HL-60/S4 treated with retinoic acid at 250 ng/mL for 4 days and 3 days (cell line): ENCODE results near the gene H2BK1.

ENCODE experiments used
- in situ Hi-C: fragments of 300-500 bp; cut with MboI; formaldehyde crosslinking; loops from 2 replicates; pipeline ENCODE4 v1.7.0; 2022; ENCODE audit warnings: low sequenced_read_pairs

H2BK1 gene

GRCh38 chr7:151210087-151210854 is at the start of gene H2BK1:
Gene H2BK1 (minus strand): TSS chr7:151210488. CDS start chr7:151210318, 170 bp downstream.
- in situ Hi-C loops: no loop called here

DNA sequence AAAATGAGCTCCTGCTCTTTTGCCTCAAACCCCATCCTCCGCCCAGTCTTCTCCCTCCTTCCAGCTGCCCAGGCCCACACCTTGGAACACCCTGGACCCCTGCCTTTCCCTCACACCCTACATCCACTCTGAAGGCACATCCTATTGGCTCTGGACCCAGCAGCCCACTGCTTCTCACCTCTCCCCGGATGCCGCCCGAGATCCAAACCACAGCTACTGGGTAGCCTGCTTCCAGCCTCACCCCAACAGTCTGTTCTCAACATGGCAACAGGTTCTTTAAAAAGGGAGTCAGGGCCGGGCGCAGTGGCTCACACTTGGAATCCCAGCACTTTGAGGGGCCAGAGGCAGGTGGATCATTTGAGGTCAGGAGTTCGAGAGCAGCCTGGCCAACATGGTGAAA is 47.7 kb upstream of the H2BK1 start:
- in situ Hi-C loops: no loop called here

DNA sequence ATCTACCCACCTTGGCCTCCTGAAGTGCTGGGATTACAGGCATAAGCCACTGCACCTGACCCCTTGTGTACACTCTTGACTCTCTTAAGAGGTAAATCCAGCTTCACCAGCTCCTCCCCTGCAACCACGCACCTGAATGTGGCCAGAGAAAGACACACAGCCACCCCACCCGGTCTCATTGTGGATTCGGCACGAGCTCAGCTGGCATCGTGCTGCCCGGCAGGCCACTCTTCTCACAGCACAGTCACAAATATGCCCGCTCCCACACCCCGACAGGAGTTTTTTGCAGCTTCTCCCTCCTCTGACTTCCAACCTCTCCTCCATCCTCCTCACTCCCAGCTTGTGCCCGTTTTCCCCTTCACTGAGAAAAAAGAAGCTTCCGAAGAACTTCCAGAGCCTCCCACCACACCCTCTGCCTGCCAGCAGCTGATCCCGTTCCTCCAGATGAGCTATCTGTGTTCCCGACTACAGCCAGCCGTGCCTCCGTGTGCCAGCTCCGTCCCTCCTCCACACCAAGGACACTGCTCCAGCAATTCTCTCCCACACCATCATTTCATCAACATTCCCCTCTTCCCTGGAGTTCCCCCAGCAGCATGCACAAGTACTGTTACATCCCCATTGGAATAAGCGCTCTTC is 46.2 kb upstream of the H2BK1 start:
- in situ Hi-C loops: no loop called here

DNA sequence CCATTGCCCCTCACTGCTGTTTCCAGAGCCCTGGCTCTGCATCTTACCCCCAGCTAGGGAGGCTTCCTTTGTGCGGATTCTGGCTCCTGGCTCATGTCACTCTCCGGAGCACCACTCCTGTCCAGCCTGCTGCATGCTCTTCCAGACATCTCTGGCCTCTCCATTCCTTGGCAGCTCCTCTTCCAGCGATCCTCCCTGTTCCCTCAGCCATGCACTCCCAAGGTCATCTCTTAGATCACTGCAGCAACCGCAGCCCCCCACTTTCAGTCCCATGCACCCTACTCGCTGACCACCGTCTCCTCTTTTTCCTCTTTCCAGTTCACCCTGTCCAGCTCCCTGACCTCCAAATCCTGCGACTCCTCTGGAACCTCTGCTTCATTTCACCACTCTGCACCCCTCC is 45.1 kb upstream of the H2BK1 start:
- in situ Hi-C loops: no loop called here

- in situ Hi-C loops: no loop called here
These were observed 44.6 kb upstream of the H2BK1 start for GRCh38 chr7:151254851-151255250.

GRCh38 chr7:151254316-151254715 is 44.0 kb upstream of the H2BK1 start:
- in situ Hi-C loops: no loop called here

GRCh38 chr7:151252961-151253711 is 42.8 kb upstream of the H2BK1 start:
- in situ Hi-C loops: no loop called here

DNA sequence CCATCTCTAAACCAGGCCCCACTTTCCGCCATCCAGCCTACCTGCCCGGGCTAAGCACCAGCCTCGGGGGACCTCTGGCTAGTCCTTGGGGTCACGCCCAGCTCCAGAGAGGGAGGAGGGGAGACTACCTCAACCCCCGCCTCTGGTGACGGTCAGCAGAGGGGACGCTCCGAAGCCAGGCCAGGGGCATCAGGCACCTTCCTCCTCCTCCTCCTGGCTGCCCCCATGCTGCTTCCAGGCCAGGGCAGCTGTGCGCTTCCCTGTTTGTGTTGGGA is 42.2 kb upstream of the H2BK1 start:
- in situ Hi-C loops: no loop called here

DNA sequence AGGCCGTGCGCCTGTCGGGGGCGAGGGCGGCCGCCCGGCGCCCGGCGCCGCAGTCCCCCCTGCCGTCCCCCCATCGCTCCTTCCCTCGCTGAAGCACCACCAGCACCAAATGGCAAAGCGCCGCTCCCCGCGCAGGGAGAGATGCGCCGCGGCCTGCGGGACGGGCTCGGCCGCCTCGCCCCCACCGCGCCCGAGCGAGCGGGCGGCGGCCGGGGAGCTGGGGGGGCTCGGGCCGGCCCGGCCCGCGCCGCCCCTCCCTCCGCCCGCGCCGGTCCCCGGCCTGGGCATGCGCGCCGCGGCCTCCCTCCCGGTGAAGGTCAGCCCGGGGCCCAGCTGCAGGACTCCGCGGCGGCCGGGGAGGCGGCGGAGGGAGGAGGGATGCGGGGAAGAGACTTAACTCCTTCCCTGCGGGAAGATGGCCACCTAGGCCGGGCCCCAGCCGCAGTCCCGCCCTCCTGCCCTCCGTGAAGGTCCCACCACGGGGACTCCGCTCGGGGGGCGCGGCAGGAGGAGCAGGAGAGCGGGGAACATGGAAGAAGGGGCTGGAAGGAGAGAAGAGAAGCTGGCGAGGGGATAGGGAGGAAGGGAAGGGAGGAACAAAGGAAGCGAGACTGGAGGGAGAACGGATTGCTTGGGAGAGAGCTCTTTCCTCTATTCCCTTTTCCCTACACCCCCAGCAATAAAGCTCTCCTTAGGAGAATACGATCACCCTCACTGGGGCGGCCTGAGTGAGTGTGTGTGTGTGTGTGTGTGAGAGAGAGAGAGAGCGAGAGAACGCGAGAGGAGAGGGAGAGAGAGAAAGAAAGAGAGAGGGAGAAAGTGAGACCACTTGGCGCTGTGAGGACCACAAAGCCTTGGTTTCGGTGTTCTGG is 41.6 kb upstream of the H2BK1 start:
- in situ Hi-C loops: no loop called here

- in situ Hi-C loops: no loop called here
These were observed 41.0 kb upstream of the H2BK1 start for GRCh38 chr7:151251328-151251688.

- in situ Hi-C loops: no loop called here
These were observed 40.2 kb upstream of the H2BK1 start for GRCh38 chr7:151250181-151251132.

DNA sequence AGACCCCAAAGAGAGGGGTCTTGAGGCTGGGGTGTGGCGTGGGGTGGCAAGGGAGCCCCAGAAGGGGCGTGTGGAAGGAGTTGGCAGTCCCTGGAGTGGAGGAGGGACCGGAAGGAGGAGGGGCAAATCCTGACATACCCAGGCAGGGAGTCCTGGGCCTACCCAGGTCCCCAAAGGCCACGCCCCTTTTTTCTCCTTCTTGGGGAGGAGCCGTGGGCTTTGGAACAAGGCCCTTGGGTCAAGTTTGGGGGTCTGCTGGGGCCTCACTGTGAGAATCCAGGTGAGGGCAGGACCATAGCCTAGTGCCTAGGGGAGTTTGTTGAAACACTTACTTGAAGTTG is 39.4 kb upstream of the H2BK1 start:
- in situ Hi-C loops: no loop called here

DNA sequence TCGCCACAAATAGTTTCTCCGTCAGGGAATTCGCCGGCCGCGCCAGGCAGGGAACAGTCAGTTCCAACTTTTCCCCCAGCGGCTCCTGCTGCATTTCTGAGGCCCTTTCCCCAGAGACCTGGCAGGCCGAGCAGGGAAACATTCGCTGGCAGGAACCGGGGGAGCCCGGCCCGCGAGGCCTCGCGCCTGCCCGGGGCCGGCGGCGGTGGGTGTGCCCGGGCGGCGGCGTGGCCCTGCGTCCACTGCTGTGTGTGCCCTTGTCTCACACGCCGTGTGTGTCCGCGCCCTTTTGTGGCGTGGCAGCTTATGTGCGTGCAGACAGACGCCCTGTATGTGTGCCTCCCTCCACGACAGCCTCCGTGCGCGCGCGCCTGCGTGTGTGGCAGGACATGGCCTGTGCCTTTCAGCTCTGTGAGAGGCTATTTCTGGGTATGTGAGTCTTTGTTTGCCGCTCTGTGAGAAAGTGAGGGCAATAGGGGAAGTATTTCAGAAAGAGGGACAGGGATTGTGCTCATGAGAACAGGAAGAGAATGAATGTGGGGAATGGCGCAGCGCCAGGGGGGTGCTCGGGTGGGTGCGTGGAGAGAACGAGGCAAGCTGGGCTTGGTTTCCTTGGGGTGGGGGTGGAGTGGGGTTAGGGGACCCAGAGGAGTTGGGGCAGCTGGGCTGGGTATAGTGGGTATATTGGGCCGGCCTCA is 38.9 kb upstream of the H2BK1 start:
- in situ Hi-C loops: no loop called here

DNA sequence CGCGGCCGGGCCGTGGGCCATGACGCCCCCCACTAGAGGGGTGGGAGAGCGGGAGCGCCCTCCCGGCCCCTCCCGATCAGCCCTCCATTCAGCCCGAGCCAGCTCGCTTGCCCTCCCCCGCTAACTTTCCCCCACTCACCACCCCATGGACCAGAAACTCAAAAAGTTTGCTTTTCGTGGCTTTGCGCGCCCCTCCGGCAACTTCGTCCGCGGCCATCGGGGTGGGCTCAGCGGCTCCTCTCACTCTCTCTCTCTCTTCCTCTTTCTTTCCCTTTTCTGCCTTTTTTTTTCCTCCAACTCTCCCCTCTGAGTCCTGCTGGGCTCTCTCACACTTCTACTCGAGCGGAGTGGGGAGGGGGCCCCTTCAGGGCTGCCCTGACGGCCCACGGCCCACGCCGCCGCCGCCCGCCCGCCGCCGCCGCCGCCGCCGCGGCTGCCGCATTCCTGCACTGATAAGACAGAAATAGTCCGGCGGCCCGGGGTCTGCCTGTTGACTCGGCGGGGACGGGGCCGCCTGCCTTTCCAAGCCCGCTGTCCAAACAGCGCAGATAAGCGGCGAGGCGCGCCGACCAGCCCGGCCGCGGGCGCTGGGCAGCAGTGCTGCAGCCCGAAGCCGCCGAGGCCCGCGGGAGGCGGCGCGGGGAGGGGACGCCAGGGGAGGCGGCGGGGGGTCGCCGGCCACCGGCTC is 38.2 kb upstream of the H2BK1 start, which contains the start of gene SMARCD3:
SMARCD3 (minus strand) TSS at position 349 of the 688 bp plus-strand sequence; CDS start at position 217, 132 bp downstream.
- in situ Hi-C loops: no loop called here

DNA sequence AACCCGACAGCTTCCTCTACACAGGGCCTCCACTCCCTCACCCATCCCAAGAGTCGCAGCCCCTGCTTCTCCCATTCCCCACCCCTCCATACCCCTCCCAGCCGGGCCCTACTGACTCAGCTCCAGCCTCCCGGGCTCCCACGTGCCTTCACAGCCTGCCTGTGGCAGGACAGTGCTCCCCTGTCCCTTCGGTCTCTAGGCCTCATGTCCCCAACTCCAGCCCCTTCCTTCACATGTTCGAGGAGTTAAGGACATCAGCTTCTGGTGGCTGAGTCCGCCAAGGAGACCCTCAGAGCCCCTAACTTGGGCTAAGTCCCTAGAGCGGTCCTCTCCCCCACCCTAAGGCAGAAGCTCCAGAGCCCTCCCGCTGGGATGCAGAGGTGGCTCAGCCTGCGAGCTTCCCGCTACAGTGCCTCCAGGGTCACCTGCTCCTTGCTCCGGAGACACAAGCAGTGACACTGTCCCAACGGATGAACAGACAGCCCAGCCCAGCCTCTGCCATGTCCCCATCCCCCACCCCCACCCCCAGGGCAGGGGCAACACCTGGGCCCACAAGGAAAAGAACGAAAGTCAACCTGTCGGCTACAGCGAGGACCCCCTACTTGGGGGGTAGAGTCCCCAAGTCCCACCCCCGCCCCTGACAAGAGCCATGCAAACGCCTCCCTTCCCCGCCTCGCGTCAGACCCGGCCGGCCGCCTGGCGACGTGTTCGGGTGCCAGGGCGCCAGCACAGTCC is 37.5 kb upstream of the H2BK1 start:
- in situ Hi-C loops: no loop called here

DNA sequence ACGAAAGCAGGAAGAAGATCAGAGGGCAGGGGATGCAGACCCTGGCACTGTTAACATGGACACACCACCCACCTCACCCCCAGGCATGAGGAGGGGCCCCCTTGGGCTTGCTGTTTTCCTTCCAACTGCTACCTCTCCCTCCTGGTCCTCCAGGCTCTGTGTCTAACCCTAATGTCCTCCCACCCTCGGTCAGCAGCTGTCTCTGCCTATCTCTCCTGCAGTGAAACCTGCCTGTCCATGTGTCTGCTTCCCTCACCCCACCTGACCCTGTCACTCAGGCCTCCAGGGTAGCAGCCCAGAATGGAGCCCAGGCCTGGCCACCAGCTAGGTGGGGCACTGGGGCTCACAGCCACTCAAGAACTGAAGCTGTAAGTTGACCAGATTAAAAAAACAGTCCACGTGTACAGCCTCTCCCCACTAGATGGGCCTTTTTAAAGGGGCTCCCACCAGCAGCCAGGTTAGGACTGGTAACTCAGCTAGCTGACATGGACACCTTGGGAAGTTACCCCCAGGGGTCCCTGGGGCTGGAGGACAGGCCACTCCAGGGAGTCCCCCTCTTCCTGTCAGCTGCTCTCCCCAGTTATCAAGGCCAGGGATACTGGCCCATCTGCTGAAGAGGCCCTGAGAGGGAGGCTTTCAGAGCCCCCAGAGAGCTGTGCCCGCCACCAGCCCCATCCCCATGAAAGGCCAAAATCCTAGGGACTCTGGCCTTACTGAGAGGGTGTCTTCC is 36.7 kb upstream of the H2BK1 start:
- in situ Hi-C loops: no loop called here

DNA sequence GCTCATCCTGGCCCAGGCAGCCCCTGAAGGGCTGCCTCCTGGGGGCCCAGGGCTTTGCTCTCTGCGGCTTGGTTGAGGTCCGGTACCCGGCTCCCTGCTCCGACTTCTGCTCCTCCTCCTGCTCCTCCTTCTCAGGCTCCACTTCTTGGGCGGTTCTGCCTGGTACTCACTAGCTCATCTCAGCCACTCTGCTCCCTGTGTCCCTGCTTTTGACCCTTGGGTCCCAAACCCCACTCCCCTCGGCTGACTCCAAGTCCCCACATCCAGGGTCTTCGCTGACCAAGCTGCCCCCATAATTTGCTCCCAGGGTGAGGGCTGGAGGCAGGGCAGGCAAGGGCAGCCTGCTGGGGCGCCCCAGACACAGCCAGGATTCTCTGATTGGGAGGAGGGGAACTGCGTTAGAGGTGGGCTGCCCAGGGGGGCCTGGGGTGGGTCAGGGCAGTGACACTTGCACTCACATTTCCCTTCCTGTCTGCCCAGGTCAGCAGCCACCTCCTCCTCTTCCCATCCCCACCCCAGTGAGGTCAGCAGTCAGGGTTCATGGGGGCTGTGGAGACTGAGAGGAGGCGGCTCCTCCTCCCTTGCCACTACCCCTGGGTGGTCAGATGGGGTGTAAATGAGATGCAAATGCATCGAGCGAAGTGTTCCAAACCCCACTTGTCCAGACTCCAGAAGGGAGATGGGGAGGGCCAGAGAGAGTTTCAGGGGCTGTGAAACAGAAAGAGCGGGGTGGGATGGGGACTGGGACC is 36.0 kb upstream of the H2BK1 start:
- in situ Hi-C loops: no loop called here
